Central memory CD8-positive, alpha-beta T cell (primary cell): ENCODE measurements around the gene OR6T1.

Source experiments
- ATAC-seq: fragments of 150-1000 bp; cut with Tn5 transposase; replicated peaks from 2 replicates; pipeline ENCODE4 v1.10.0; 2022; ENCODE audit warnings: mild to moderate bottlenecking, moderate FRiP score, moderate number of reproducible peaks; ENCODE audit not compliant: poor library complexity, severe bottlenecking; ENCODE audit errors: extremely low read depth
- DNase-seq, 2 donors: peaks; one replicate each; pipeline ENCODE4 v3.0.0; 2021; ENCODE audit warnings: low spot score in 2 of 2
- H3K27ac Mint-ChIP-seq: one replicate; pipeline ENCODE4 v1.8.0; 2022; ENCODE audit warnings: low read depth, mild to moderate bottlenecking, moderate library complexity, mixed read lengths
- H3K27me3 Mint-ChIP-seq: one replicate; pipeline ENCODE4 v1.8.0; 2022; ENCODE audit warnings: mixed read lengths
- H3K36me3 Mint-ChIP-seq: one replicate; pipeline ENCODE4 v1.8.0; 2022; ENCODE audit warnings: mild to moderate bottlenecking, moderate library complexity, mixed read lengths; ENCODE audit not compliant: insufficient read depth
- H3K4me1 Mint-ChIP-seq: one replicate; pipeline ENCODE4 v1.8.0; 2022; ENCODE audit warnings: mixed read lengths
- H3K4me3 Mint-ChIP-seq: one replicate; pipeline ENCODE4 v1.8.0; 2022; ENCODE audit warnings: mild to moderate bottlenecking, moderate library complexity, mixed read lengths
- H3K9me3 Mint-ChIP-seq: one replicate; pipeline ENCODE4 v1.8.0; 2022; ENCODE audit warnings: mixed read lengths

Gene OR6T1, protein sequence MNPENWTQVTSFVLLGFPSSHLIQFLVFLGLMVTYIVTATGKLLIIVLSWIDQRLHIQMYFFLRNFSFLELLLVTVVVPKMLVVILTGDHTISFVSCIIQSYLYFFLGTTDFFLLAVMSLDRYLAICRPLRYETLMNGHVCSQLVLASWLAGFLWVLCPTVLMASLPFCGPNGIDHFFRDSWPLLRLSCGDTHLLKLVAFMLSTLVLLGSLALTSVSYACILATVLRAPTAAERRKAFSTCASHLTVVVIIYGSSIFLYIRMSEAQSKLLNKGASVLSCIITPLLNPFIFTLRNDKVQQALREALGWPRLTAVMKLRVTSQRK

DNA sequence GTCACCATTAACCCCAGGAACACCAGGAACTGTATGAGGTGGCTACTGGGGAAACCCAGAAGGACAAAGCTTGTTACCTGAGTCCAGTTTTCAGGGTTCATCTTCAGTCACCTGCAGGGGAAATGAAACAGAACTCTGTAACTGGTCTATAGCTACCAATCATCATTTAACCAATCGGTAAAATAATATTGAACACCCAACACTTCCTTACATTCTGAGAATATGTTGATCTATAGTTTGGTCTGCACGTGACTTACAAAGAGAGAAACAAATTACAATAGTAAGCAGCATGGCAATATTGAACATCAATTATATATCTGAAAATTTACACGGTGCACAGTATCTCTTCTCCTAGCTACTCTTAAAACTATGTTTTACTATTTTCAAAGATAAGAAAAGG is at the start of gene OR6T1:
OR6T1 (minus strand) TSS at position 101 of the 400 bp plus-strand sequence; CDS start at position 101, 0 bp downstream.
- ATAC-seq = no peak
- no peaks in the 10 kb centered on the region for H3K4me1 Mint-ChIP-seq
- H3K4me3 Mint-ChIP-seq = no peak within 1 kb of the TSS
- no peaks in the 10 kb centered on the region for H3K36me3 Mint-ChIP-seq
- H3K27me3 Mint-ChIP-seq = peaks cover 10% of the 10 kb centered on the region
- H3K27ac Mint-ChIP-seq = no peak within 1 kb of the TSS
- H3K9me3 Mint-ChIP-seq = peaks cover 18% of the 10 kb centered on the region
- DNase-seq = no peak

DNA sequence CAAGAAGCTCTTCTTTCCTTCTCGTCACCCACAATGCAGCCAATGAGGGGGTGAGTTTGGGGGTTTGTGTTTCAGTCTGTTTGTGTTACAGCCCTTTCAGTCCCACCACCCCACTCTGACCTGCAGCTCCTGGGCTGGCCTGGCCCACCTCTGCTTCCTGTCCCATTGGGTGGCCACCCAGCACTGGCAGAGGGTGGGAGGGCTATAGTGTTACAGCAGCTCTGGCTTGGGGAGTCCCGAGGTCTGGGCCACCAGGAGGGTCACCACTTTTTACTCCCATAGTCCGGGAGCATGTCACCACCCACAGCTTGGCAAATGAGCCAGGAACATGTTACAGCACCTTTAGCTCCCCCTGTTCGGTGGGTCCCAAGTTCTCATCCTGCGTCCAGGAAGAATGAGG is 35.7 kb upstream of the OR6T1 start:
- Mint-ChIP-seq H3K27me3 (no peaks in the 10 kb centered on the region), H3K27ac (no peak overlapping the region), H3K4me3 (no peak overlapping the region), H3K4me1 (no peaks in the 10 kb centered on the region), H3K36me3 (no peaks in the 10 kb centered on the region), H3K9me3 (peaks cover 22% of the 10 kb centered on the region)
- no peak for ATAC-seq
- no peak for DNase-seq

DNA sequence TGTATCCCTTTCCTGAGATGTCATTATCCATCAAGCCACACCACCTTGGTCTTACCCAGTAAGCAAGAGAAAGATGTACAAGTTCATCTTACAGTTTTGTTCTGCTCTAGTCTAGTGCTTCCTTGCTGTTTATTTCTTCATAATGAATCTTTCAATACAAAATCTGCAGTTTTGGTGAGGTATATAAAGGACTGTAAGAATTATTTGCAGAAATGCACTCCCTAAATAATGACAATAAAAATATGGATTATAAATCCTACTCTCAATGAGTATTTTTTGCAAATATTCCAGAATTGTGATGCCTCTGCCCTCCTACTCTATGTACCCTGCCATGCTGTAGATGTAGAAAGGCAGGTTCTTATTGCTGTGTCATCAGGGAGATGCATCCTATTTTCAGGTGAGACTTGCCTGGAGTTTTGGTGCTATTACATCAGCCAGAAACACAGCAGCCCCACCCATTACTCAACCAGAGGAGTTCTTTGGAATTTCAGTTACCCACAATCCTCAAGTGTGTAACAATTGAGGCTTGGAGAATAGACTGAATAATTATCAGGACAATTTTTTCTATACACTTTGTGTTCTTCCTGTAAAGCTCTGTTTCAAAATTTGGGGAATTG is 34.2 kb upstream of the OR6T1 start, which contains the start of gene OR10S1:
OR10S1 (minus strand) TSS at position 51 of the 617 bp plus-strand sequence. CDS start 117 bp downstream, outside the sequence.
- Mint-ChIP-seq H3K9me3 (peaks cover 10% of the 10 kb centered on the region), H3K4me3 (no peak within 1 kb of the TSS), H3K27ac (no peak within 1 kb of the TSS), H3K27me3 (no peaks in the 10 kb centered on the region), H3K36me3 (no peaks in the 10 kb centered on the region), H3K4me1 (no peaks in the 10 kb centered on the region)
- DNase-seq (no peak), ATAC-seq (no peak)

DNA sequence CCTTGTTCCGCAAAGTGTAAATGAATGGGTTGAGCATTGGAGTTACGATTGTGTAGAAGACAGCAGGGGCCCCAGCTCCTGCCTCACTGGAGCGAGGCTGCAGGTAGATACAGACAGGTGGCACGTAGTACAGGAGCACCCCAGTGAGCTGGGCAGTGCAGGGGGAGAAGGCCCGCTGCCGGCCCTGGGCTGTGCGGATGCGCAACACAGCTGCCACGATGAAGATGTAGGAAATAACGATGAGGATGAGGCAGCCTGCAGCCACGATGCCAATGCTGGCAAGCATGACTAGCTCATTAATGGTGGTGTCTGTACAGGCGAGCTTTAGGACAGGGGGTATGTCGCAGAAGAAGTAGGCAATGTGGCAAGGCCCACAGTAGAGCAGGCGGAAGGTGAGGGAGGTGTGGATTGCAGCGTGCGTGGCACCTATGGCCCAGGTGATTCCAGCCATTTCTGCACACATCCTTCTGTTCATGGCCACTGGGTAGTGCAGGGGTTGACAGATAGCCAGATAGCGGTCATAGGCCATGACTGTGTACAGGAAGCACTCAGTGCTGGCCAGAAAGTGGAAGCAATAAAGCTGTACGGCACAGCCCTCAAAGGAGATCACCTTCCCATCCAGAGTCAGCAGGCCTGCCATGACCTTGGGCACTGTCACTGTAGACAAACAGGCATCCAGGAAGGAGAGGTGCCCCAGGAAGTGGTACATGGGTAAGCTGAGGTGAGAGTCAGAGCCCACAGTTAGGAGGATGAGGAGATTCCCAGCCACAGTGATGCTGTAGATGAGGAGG is 33.3 kb upstream of the OR6T1 start:
- H3K27ac Mint-ChIP-seq = no peak overlapping the region
- H3K36me3 Mint-ChIP-seq = no peaks in the 10 kb centered on the region
- ATAC-seq (no peak), DNase-seq (no peak)
- H3K27me3 Mint-ChIP-seq = no peaks in the 10 kb centered on the region
- H3K9me3 Mint-ChIP-seq = peaks cover 8% of the 10 kb centered on the region
- H3K4me3 Mint-ChIP-seq = no peak overlapping the region
- H3K4me1 Mint-ChIP-seq = no peaks in the 10 kb centered on the region

DNA sequence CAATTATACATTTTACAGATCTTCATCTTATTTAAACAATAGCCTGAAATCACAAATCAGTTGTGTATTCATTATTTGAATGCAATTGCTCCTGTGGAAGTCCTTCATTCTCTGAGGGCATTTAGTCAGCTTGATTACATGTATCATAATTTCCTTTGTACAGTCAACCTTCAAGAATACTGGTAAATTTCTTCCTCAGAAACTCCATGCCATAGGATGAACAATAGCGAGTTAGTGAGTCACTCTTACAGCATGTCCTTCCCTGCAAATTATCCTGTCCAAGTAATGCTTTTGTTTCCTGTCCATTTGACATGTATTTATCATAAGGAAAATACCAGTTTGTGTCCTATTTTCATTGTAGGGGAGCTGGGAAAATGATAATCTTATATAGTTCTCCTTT is 30.2 kb upstream of the OR6T1 start:
- no peaks in the 10 kb centered on the region for H3K36me3 Mint-ChIP-seq
- no peak overlapping the region for H3K27ac Mint-ChIP-seq
- ATAC-seq (no peak), DNase-seq (no peak)
- H3K4me1 Mint-ChIP-seq = no peaks in the 10 kb centered on the region
- no peaks in the 10 kb centered on the region for H3K27me3 Mint-ChIP-seq
- H3K4me3 Mint-ChIP-seq = no peak overlapping the region
- peaks cover 13% of the 10 kb centered on the region for H3K9me3 Mint-ChIP-seq

DNA sequence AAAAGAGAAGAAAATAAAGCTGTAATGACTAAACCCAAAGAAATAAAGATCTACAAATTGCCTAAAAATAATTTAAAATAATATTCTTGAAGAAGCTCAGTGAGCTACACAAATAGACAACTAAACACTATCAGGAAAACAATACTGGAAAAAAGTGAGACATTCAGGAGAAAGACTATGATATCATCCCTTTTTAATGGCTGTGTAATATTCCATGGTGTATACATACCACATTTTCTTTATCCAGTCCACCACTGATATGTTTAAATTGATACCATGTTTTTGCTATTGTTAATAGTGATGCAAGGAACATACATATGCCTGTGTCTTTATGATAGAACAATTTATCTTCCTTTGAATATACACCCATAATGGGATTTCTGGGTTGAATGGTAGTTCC is 13.1 kb upstream of the OR6T1 start:
- no peak overlapping the region for H3K4me3 Mint-ChIP-seq
- no peak overlapping the region for H3K27ac Mint-ChIP-seq
- DNase-seq (no peak), ATAC-seq (no peak)
- H3K4me1 Mint-ChIP-seq = no peaks in the 10 kb centered on the region
- no peaks in the 10 kb centered on the region for H3K36me3 Mint-ChIP-seq
- peaks cover 13% of the 10 kb centered on the region for H3K9me3 Mint-ChIP-seq
- H3K27me3 Mint-ChIP-seq = no peaks in the 10 kb centered on the region

DNA sequence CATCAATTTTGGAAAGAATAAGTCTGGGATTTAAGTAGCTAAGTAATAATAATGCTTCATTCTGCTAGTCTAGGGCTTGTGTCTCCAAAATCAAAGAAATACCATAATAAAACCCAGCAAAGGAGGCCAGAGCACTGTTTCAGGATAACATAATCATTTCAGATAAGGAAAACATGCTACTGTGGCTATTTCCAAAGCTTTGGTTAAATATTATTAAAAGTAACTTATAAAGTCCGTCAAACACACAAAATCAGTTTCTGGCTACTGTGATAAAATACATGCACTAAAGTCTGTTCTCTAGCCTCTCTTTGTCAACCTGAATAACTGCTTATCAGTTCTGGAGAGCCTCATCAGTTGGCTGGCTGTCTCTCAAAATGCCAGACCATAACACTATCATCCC is 1.5 kb upstream of the OR6T1 start:
- no peak for ATAC-seq
- Mint-ChIP-seq H3K36me3 (no peaks in the 10 kb centered on the region), H3K4me3 (no peak overlapping the region)

DNA sequence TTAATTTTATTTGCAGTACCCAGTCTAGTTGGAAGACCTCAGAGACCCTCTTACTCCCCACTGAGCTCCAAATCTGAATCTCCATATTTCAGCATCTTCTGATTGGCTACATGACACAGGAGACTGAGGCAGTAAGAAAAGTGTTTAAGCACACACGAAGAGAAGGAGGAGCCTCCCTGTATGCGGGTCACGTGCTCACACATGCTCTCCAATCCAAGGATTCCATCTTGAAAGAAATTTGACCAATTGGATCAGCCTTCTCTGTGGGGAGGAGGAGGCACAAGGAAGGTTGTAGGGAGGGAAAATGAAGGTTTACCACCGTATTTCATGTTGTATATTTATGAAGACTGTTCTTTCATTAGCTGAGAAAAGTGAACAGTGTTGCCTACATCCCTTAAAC is 1.2 kb downstream of the OR6T1 start:
- DNase-seq (no peak), ATAC-seq (no peak)
- H3K27ac Mint-ChIP-seq = no peak overlapping the region
- no peaks in the 10 kb centered on the region for H3K36me3 Mint-ChIP-seq
- H3K4me3 Mint-ChIP-seq = no peak overlapping the region
- H3K4me1 Mint-ChIP-seq = no peaks in the 10 kb centered on the region
- peaks cover 10% of the 10 kb centered on the region for H3K27me3 Mint-ChIP-seq
- H3K9me3 Mint-ChIP-seq = peaks cover 17% of the 10 kb centered on the region

More for the DNA sequence above, 1.5 kb upstream of the OR6T1 start:
- H3K9me3 Mint-ChIP-seq = peaks cover 11% of the 10 kb centered on the region
- peaks cover 1% of the 10 kb centered on the region for H3K27me3 Mint-ChIP-seq
- no peaks in the 10 kb centered on the region for H3K4me1 Mint-ChIP-seq
- no peak overlapping the region for H3K27ac Mint-ChIP-seq
- no peak for DNase-seq

DNA sequence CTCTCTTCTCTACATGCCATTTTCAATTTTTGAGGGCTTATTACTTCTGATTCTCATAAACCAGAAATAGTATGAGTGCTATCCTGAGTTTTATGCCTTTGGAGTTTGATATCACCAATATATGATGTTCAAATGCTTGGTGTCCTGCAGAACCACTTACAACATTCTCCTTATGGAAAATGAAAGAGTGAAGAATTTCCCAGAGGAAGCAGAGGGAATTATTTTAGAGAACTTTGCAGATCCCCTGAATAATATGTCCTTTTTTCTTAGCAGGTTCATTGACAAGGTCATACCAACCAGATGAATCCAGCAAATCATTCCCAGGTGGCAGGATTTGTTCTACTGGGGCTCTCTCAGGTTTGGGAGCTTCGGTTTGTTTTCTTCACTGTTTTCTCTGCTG is 4.3 kb downstream of the OR6T1 start, which contains the start of gene OR4D5:
OR4D5 (plus strand) TSS at position 301 of the 400 bp plus-strand sequence; CDS start at position 301, 0 bp downstream.
- Mint-ChIP-seq H3K4me3 (no peak within 1 kb of the TSS), H3K4me1 (no peaks in the 10 kb centered on the region), H3K27ac (no peak within 1 kb of the TSS), H3K9me3 (peaks cover 12% of the 10 kb centered on the region), H3K36me3 (no peaks in the 10 kb centered on the region), H3K27me3 (peaks cover 10% of the 10 kb centered on the region)
- no peak for DNase-seq
- no peak for ATAC-seq

DNA sequence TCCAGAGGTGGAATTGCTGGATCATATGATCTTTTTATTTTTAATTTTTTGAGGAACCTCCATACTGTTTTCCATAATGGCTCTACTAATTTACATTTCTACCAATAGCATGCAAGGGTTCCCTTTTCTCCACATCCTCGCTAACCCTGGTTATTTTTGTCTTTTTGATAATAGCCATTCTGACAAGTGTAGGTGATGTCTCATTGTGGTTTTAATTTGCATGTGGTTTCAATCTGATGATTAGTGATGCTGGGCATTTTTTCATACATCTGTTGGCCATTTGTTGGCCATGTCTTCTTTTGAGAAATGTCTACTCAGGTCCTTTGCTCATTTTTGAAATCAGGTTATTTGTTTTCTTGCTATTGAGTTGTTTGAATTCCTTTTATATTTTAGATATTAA is 19.6 kb downstream of the OR6T1 start:
- H3K36me3 Mint-ChIP-seq = no peaks in the 10 kb centered on the region
- DNase-seq (no peak), ATAC-seq (no peak)
- no peaks in the 10 kb centered on the region for H3K9me3 Mint-ChIP-seq
- no peaks in the 10 kb centered on the region for H3K4me1 Mint-ChIP-seq
- no peaks in the 10 kb centered on the region for H3K27me3 Mint-ChIP-seq
- no peak overlapping the region for H3K27ac Mint-ChIP-seq
- no peak overlapping the region for H3K4me3 Mint-ChIP-seq

DNA sequence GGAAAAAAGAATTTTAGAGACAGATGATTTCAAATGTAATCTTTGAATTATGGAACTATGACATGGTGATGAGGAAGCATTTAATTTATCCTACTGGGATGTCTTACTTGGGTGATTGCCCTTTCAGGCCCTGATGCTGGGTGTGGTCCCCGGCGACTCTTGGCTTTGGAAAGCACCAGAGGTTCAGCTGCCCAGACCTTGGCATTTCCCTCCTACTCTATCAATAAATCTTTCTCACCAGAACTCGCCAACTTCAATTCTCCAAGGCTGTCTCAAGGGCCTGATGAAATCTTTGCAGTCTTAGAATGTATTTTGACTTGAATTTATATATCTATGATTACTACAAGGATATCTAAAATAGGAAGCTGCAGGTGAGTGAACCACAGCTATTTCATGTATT is 22.7 kb downstream of the OR6T1 start:
- no peak overlapping the region for H3K4me3 Mint-ChIP-seq
- no peaks in the 10 kb centered on the region for H3K36me3 Mint-ChIP-seq
- DNase-seq = no peak
- H3K27me3 Mint-ChIP-seq = no peaks in the 10 kb centered on the region
- no peaks in the 10 kb centered on the region for H3K9me3 Mint-ChIP-seq
- no peaks in the 10 kb centered on the region for H3K4me1 Mint-ChIP-seq
- ATAC-seq = no peak
- no peak overlapping the region for H3K27ac Mint-ChIP-seq

DNA sequence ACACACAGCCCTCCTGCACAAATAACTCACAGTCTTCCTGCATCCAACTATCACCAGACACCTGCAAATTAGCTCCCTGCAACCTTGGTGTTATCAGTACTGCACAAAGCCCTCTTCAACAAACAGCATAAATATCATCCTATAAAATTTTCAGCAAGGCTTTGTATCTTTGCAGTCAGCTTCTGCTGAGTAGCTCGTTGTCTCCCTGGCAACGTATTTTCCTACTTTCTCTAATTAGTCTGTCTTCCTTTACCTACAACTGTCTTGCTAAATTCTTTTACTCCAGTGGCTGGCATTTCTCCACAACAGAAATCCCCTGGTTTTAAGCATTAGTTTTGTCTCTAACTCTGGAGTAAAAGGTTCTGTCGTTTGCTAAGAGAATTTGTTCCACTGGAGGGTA is 37.8 kb downstream of the OR6T1 start:
- Mint-ChIP-seq H3K9me3 (peaks cover 6% of the 10 kb centered on the region), H3K4me3 (no peak overlapping the region), H3K4me1 (no peaks in the 10 kb centered on the region), H3K27ac (no peak overlapping the region), H3K27me3 (no peaks in the 10 kb centered on the region), H3K36me3 (no peaks in the 10 kb centered on the region)
- ATAC-seq = no peak
- DNase-seq = no peak
